ENCODE data around the gene GON4L. TPM values are rescaled to one million over a fixed set of nuclear protein-coding genes. Genes with fewer than 3 reads are reported as not detected.

The GON4L gene
- total and polyA plus RNA-seq, 2 of the 4 experiments (the other 2 are of a cell fraction), result 21.2 to 30.3 TPM

GRCh38 chr1:155859881-155860871 lies 3.2 kb upstream of the GON4L start:
- no peaks in the 10 kb centered on the region for H4K20me1 ChIP-seq (ENCODE audit: insufficient read depth, low read length)
- no peaks in the 10 kb centered on the region for H3K9me3 ChIP-seq (ENCODE audit: control insufficient read depth, insufficient read depth, low read length)
- peak overlapping the region; percentile 83 for H3K9ac ChIP-seq (ENCODE audit: low read depth, low read length)

More at GRCh38 chr1:155859881-155860871, 3.2 kb upstream of the GON4L start:
- Histone ChIP-seq H3K27ac (ENCODE audit: insufficient read depth, low read length) (peak overlapping the region; percentile 95), H2AK5ac (ENCODE audit: low read depth, low read length) (peak overlapping the region; percentile 91), H3K14ac (replicated peaks; ENCODE audit: low read depth, low read length) (peak overlapping the region; percentile 90), H3K4me2 (ENCODE audit: low read depth, low read length) (peak overlapping the region; percentile 82), H2BK5ac (ENCODE audit: low read depth, low read length, poor library complexity, severe bottlenecking) (peak overlapping the region; percentile 92), H4K91ac (ENCODE audit: insufficient read depth, low read depth, low read length) (peak overlapping the region; percentile 88), H3K4me3 (ENCODE audit: insufficient read depth, low read depth, low read length) (peak overlapping the region; percentile 50), H2BK20ac (ENCODE audit: low read depth, low read length) (peak overlapping the region; percentile 28), H2AK9ac (replicated peaks; ENCODE audit: low read depth, low read length, poor library complexity) (peak overlapping the region; percentile 99), H4K8ac (ENCODE audit: low read depth in 2 of 2, low read length in 2 of 2) (peak overlapping the region; percentile 93 to 95), H2BK120ac (ENCODE audit: low read depth, low read length) (peak overlapping the region; percentile 57), H3K27me3 (ENCODE audit: control insufficient read depth, insufficient read depth, low read length) (no peaks in the 10 kb centered on the region), H3K23ac (ENCODE audit: low read depth, low read length) (peak overlapping the region; percentile 94), H3K36me3 (ENCODE audit: control insufficient read depth, insufficient read depth, low read length) (no peaks in the 10 kb centered on the region), H2AFZ (replicated peaks; ENCODE audit: low read length, poor library complexity) (peak overlapping the region; percentile 91), H3K79me1 (ENCODE audit: low read depth in 1 of 2, low read length in 2 of 2) (peaks cover 9 to 63% of the 10 kb centered on the region in 2 experiments), H3K18ac (ENCODE audit: low read depth, low read length) (peak overlapping the region; percentile 86), H4K5ac (ENCODE audit: low read depth, low read length) (peak overlapping the region; percentile 95), H2BK15ac (ENCODE audit: low read depth, low read length) (peak overlapping the region; percentile 86; the same call in 2 of the 3 replicates), H3K4ac (ENCODE audit: low read depth, low read length) (peak overlapping the region; percentile 80), H3K56ac (ENCODE audit: extremely low read depth, insufficient read depth, low read length) (peak overlapping the region; percentile 96), H3K9me1 (ENCODE audit: insufficient read depth, low read length) (peaks cover 10% of the 10 kb centered on the region), H3K4me1 (ENCODE audit: control insufficient read depth, insufficient read depth, low read length) (no peaks in the 10 kb centered on the region; the same call in 1 of the 2 replicates)
- no TSS peak for BruUV-seq (replicated peaks)
- ChIA-PET CTCF (interaction anchor here (0.7 kb wide), 1 partner anchor 33 kb away, joined by 3 read pairs; no protein-coding TSS in a partner anchor), POLR2A (ENCODE audit: unreplicated experiment) (interaction anchor here (0.6 to 1.0 kb wide), 2 partner anchors 9 to 92 kb away, joined by 4 to 21 read pairs; no protein-coding TSS in a partner anchor)
- dilution Hi-C loops (cut with HindIII; ENCODE audit: low sequenced_read_pairs, unreplicated experiment) (no loop called here), in situ Hi-C loops (cut with MboI; ENCODE audit: low sequenced_read_pairs) (no loop called here), intact Hi-C loops (cut with micrococcal nuclease) (no loop called here)
- peak; percentile 84 for DNase-seq
- TF ChIP-seq CTCF (conservative IDR thresholded peaks at IDR 0.05; ENCODE audit: low read depth, low read length), result no peak
- peak; percentile 58 for TF ChIP-seq CEBPB (IDR thresholded peaks at IDR 0.05; ENCODE audit: low read depth, low read length)
- TF ChIP-seq USF2 (IDR thresholded peaks at IDR 0.05; ENCODE audit: low read depth, low read length), result no peak
- peak; percentile 70; the same call in 1 of the 2 replicates for TF ChIP-seq POLR2A (IDR thresholded peaks at IDR 0.05; ENCODE audit: low read depth, low read length)
- TF ChIP-seq MAZ (IDR thresholded peaks at IDR 0.05; ENCODE audit: borderline replicate concordance, low read depth, low read length), result peak; percentile 56; the same call in 1 of the 2 replicates
- peak; percentile 34; the same call in 1 of the 2 replicates for TF ChIP-seq BHLHE40 (IDR thresholded peaks at IDR 0.05; ENCODE audit: low read depth, low read length)
- peak; percentile 63 for ATAC-seq (ENCODE audit: low read depth)
- WGBS, 2 experiments (ENCODE audit: extremely low coverage in 2 of 2, insufficient read length in 1 of 2), result 2% methylated on average over 11 of the region's 35 CpGs; no CpG with 5 or more reads in 1 of the 2 experiments

Data from IMR-90 (cell line).